NCI-H146 treated with DMSO at 0.1 percent for 48 hours (cell line): ENCODE results near the gene LINGO3.

ENCODE experiments used
- DNase-seq: peaks from one replicate; lab custom pipeline; 2025; ENCODE audit not compliant: unreplicated experiment; lab: John Stamatoyannopoulos, UW

Gene LINGO3

GRCh38 chr19:2327773-2328400 lies 19.9 kb upstream of the LINGO3 start:
- DNase-seq, result no peak

GRCh38 chr19:2326699-2327360 lies 18.9 kb upstream of the LINGO3 start:
- DNase-seq, result no peak

- DNase-seq, result no peak
Measured at GRCh38 chr19:2325281-2326046, 17.5 kb upstream of the LINGO3 start.

- no peak for DNase-seq
Measured at GRCh38 chr19:2324220-2324948, 16.4 kb upstream of the LINGO3 start.

GRCh38 chr19:2323707-2324106 lies 15.8 kb upstream of the LINGO3 start:
- DNase-seq, result no peak

GRCh38 chr19:2321565-2322283 lies 13.8 kb upstream of the LINGO3 start:
- DNase-seq, result no peak

GRCh38 chr19:2320939-2321338 lies 13.0 kb upstream of the LINGO3 start:
- no peak for DNase-seq

- no peak for DNase-seq
Measured at GRCh38 chr19:2320049-2320448, 12.1 kb upstream of the LINGO3 start.

GRCh38 chr19:2319551-2319950 lies 11.6 kb upstream of the LINGO3 start:
- DNase-seq, result no peak

- DNase-seq, result no peak
Measured at GRCh38 chr19:2318923-2319322, 11.0 kb upstream of the LINGO3 start.

- DNase-seq, result no peak
Measured at GRCh38 chr19:2317756-2318155, 9.8 kb upstream of the LINGO3 start.

GRCh38 chr19:2317300-2317699 lies 9.3 kb upstream of the LINGO3 start:
- DNase-seq, result no peak

- DNase-seq, result peak; percentile 10
Measured at GRCh38 chr19:2315818-2316353, 7.9 kb upstream of the LINGO3 start.

GRCh38 chr19:2315121-2315817 lies 7.3 kb upstream of the LINGO3 start:
- DNase-seq, result no peak

GRCh38 chr19:2312820-2313501 lies 5.0 kb upstream of the LINGO3 start:
- no peak for DNase-seq

- DNase-seq, result no peak
Measured at GRCh38 chr19:2311093-2311492, 3.1 kb upstream of the LINGO3 start.

GRCh38 chr19:2309734-2310362 lies 1.9 kb upstream of the LINGO3 start:
- DNase-seq, result no peak

- DNase-seq, result no peak
Measured at GRCh38 chr19:2307518-2308012, 389 bp downstream of the LINGO3 start.

- DNase-seq, result no peak
Measured at GRCh38 chr19:2306971-2307370, 983 bp downstream of the LINGO3 start.
